Neural cell (in vitro differentiated cells): ENCODE measurements around the gene UBFD1. TPM values are rescaled to one million over a fixed set of nuclear protein-coding genes. Genes with fewer than 3 reads are reported as not detected.

Source experiments
- H2AFZ ChIP-seq: fragments of 200-600, 300-800 bp; sonication (generic), shearing (Covaris generic); 2 replicates; pipeline ENCODE4 v1.6.0; 2014; ENCODE audit warnings: low read depth, mild to moderate bottlenecking, antibody characterized with exemption, low read length, moderate library complexity
- H3F3A ChIP-seq: fragments of 200-600 bp; shearing (Covaris generic); 2 replicates; pipeline ENCODE4 v1.6.1; 2016; ENCODE audit warnings: mild to moderate bottlenecking, moderate library complexity, mixed read lengths, antibody characterized with exemption, low read length; ENCODE audit not compliant: insufficient read depth, poor library complexity, severe bottlenecking
- H3K27ac ChIP-seq: fragments of 200-600, 300-800 bp; sonication (generic), shearing (Covaris generic); 2 replicates; pipeline ENCODE4 v1.5.1; 2014; ENCODE audit warnings: mild to moderate bottlenecking, low read length, moderate library complexity
- H3K27me3 ChIP-seq: fragments of 300-800, 200-600 bp; sonication (generic), shearing (Covaris generic); 2 replicates; pipeline ENCODE4 v1.6.0; 2014; ENCODE audit warnings: mild to moderate bottlenecking, low read depth, low read length, moderate library complexity; ENCODE audit not compliant: insufficient read depth
- H3K36me3 ChIP-seq: fragments of 300-800, 200-600 bp; sonication (generic), shearing (Covaris generic); 2 replicates; pipeline ENCODE4 v1.5.1; 2014; ENCODE audit warnings: mild to moderate bottlenecking, antibody characterized with exemption, low read length, moderate library complexity; ENCODE audit not compliant: insufficient read depth
- H3K4me2 ChIP-seq: fragments of 300-800, 200-600 bp; sonication (generic), shearing (Covaris generic); 2 replicates; pipeline ENCODE4 v1.6.0; 2014; ENCODE audit warnings: mild to moderate bottlenecking, low read length
- H3K4me3 ChIP-seq: fragments of 300-800, 200-600 bp; sonication (generic), shearing (Covaris generic); 2 replicates; pipeline ENCODE4 v1.5.1; 2014; ENCODE audit warnings: mild to moderate bottlenecking, low read length, moderate library complexity
- H3K79me2 ChIP-seq: fragments of 200-600 bp; shearing (Covaris generic); replicated peaks from 2 replicates; pipeline ENCODE4 v1.6.0; 2014; ENCODE audit warnings: mild to moderate bottlenecking, low read length, moderate library complexity; ENCODE audit not compliant: insufficient read depth
- H3K9ac ChIP-seq: fragments of 300-800, 200-600 bp; sonication (generic), shearing (Covaris generic); 2 replicates; pipeline ENCODE4 v1.6.1; 2016; ENCODE audit warnings: mild to moderate bottlenecking, low read length, mixed read lengths
- H3K9me2 ChIP-seq: fragments of 200-600 bp; shearing (Covaris generic); 2 replicates; pipeline ENCODE4 v1.6.1; 2016; ENCODE audit warnings: mild to moderate bottlenecking, low read length, mixed read lengths; ENCODE audit not compliant: insufficient read depth
- H3K9me3 ChIP-seq: fragments of 200-600, 300-800 bp; sonication (generic), shearing (Covaris generic); 2 replicates; pipeline ENCODE4 v1.6.1; 2016; ENCODE audit warnings: mild to moderate bottlenecking, mixed run types, low read length, moderate library complexity, mixed read lengths
- H4K20me1 ChIP-seq: fragments of 200-600 bp; shearing (Covaris generic); 2 replicates; pipeline ENCODE4 v1.6.1; 2016; ENCODE audit warnings: mild to moderate bottlenecking, mixed run types; ENCODE audit not compliant: insufficient read depth
- CTCF ChIP-seq: fragments of 450-650 bp; IDR thresholded peaks from 2 replicates; pipeline ENCODE4 v1.5.1; 2014; ENCODE audit warnings: antibody characterized with exemption, mild to moderate bottlenecking, moderate library complexity; ENCODE audit not compliant: poor library complexity, severe bottlenecking
- EP300 ChIP-seq: fragments of 450-650 bp; conservative IDR thresholded peaks from 2 replicates; pipeline ENCODE4 v1.6.1; 2014; ENCODE audit warnings: antibody characterized with exemption, mild to moderate bottlenecking, moderate library complexity; ENCODE audit not compliant: poor library complexity, severe bottlenecking
- EZH2 ChIP-seq: fragments of 200-600, 300-800 bp; shearing (Covaris generic), sonication (generic); IDR thresholded peaks from 2 replicates; pipeline ENCODE4 v1.6.1; 2014; ENCODE audit warnings: antibody characterized with exemption, low read length, borderline replicate concordance, mild to moderate bottlenecking; ENCODE audit not compliant: insufficient read depth, poor library complexity, severe bottlenecking
- MXI1 ChIP-seq: fragments of 450-650 bp; conservative IDR thresholded peaks from 2 replicates; pipeline ENCODE4 v1.6.1; 2014; ENCODE audit warnings: antibody characterized with exemption, mild to moderate bottlenecking; ENCODE audit not compliant: poor library complexity, severe bottlenecking
- POLR2AphosphoS5 ChIP-seq: IDR thresholded peaks from 2 replicates; pipeline ENCODE4 v1.6.1; 2012
- RAD21 ChIP-seq: fragments of 450-650 bp; conservative IDR thresholded peaks from 2 replicates; pipeline ENCODE4 v1.6.1; 2014; ENCODE audit warnings: antibody characterized with exemption, mild to moderate bottlenecking, moderate library complexity
- REST ChIP-seq: IDR thresholded peaks from 2 replicates; pipeline ENCODE4 v1.6.1; 2012; ENCODE audit warnings: borderline replicate concordance
- SMC3 ChIP-seq: fragments of 450-650 bp; conservative IDR thresholded peaks from 2 replicates; pipeline ENCODE4 v1.6.1; 2014; ENCODE audit warnings: antibody characterized with exemption, mild to moderate bottlenecking, moderate library complexity; ENCODE audit not compliant: poor library complexity
- TAF1 ChIP-seq: IDR thresholded peaks from 2 replicates; pipeline ENCODE4 v1.6.1; 2012; ENCODE audit warnings: low read depth
- polyA plus RNA-seq: library from polyadenylated mRNA; depleted of rRNA; stranded (reverse); fragments of >200 nt; gene quantifications from 2 replicates; pipeline ENCODE4 v1.2.3, GENCODE V29; 2014

UBFD1 gene
- polyA plus RNA-seq, 1 donor from 2014 or later, result 94.3 TPM

- no peaks in the 10 kb centered on the region for H3K9me3 ChIP-seq
- no peak overlapping the region for H2AFZ ChIP-seq
- no peaks in the 10 kb centered on the region for H3K36me3 ChIP-seq
- no peaks in the 10 kb centered on the region for H3K9me2 ChIP-seq
- no peak for TF ChIP-seq REST
- TF ChIP-seq POLR2AphosphoS5, result no peak
- no peak for TF ChIP-seq CTCF
- no peak overlapping the region for H3K4me2 ChIP-seq
- no peaks in the 10 kb centered on the region for H3K79me2 ChIP-seq
- no peaks in the 10 kb centered on the region for H3K27me3 ChIP-seq
- no peak overlapping the region for H3K27ac ChIP-seq
- no peaks in the 10 kb centered on the region for H4K20me1 ChIP-seq
- H3F3A ChIP-seq, result no peaks in the 10 kb centered on the region
- H3K4me3 ChIP-seq, result no peak overlapping the region
- no peak overlapping the region for H3K9ac ChIP-seq
These were observed 41.0 kb upstream of the UBFD1 start for GRCh38 chr16:23516366-23517137.

- no peak overlapping the region for H3K27ac ChIP-seq
- H3K36me3 ChIP-seq, result no peaks in the 10 kb centered on the region
These were observed 39.1 kb upstream of the UBFD1 start for GRCh38 chr16:23518435-23518891.

More at GRCh38 chr16:23518435-23518891, 39.1 kb upstream of the UBFD1 start:
- no peak overlapping the region for H2AFZ ChIP-seq
- no peak overlapping the region for H3K4me3 ChIP-seq
- TF ChIP-seq EZH2 (no peak), REST (no peak), POLR2AphosphoS5 (no peak), CTCF (no peak), MXI1 (no peak), EP300 (no peak), TAF1 (no peak), SMC3 (no peak), RAD21 (no peak)
- H3K4me2 ChIP-seq, result no peak overlapping the region
- H3K27me3 ChIP-seq, result no peaks in the 10 kb centered on the region
- no peaks in the 10 kb centered on the region for H3K79me2 ChIP-seq
- no peak overlapping the region for H3K9ac ChIP-seq
- H4K20me1 ChIP-seq, result no peaks in the 10 kb centered on the region
- H3F3A ChIP-seq, result no peaks in the 10 kb centered on the region
- H3K9me2 ChIP-seq, result no peaks in the 10 kb centered on the region
- no peaks in the 10 kb centered on the region for H3K9me3 ChIP-seq
